Activated naive CD4-positive, alpha-beta T cell treated with anti-CD3 and anti-CD28 coated beads, Interleukin-2, amount 50 U/mL, for 24 hours (primary cell): ENCODE measurements around the gene RAB13.

Experiments used
- H3K27ac Mint-ChIP-seq: one replicate; pipeline ENCODE4 v1.8.0; 2021; ENCODE audit warnings: mild to moderate bottlenecking, mixed read lengths
- H3K27me3 Mint-ChIP-seq: one replicate; pipeline ENCODE4 v1.8.0; 2021; ENCODE audit warnings: mixed read lengths
- H3K36me3 Mint-ChIP-seq: one replicate; pipeline ENCODE4 v1.8.0; 2021; ENCODE audit warnings: mixed read lengths
- H3K4me1 Mint-ChIP-seq: one replicate; pipeline ENCODE4 v1.8.0; 2021; ENCODE audit warnings: mixed read lengths
- H3K4me3 Mint-ChIP-seq: one replicate; pipeline ENCODE4 v1.8.0; 2021; ENCODE audit warnings: mild to moderate bottlenecking, mixed read lengths
- H3K9me3 Mint-ChIP-seq: one replicate; pipeline ENCODE4 v1.8.0; 2021; ENCODE audit warnings: mixed read lengths

RAB13 gene

DNA sequence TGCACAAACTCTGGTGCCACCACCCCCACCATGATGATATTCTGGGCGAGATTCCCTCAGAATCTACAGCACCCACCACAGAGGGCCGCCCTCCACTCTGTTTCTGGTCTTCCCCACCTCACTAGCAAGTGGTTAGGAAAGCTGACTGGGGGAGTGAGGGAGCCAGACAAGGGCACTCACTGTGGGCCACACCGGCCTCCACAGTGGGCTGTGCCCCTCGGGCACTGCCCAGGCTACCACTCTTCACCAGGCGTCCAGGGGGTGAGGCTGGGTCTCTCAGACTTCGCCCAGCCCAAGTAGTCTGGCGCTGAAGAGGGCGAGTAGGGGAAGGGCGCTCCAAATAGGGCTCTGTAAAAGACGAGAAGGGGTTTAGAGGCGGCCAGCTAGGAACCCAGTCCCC, 52.2 kb downstream of the RAB13 start:
- Mint-ChIP-seq H3K36me3 (peaks cover 3% of the 10 kb centered on the region), H3K4me3 (no peak overlapping the region), H3K9me3 (no peaks in the 10 kb centered on the region), H3K27me3 (no peaks in the 10 kb centered on the region), H3K27ac (no peak overlapping the region), H3K4me1 (peaks cover 5% of the 10 kb centered on the region)

DNA sequence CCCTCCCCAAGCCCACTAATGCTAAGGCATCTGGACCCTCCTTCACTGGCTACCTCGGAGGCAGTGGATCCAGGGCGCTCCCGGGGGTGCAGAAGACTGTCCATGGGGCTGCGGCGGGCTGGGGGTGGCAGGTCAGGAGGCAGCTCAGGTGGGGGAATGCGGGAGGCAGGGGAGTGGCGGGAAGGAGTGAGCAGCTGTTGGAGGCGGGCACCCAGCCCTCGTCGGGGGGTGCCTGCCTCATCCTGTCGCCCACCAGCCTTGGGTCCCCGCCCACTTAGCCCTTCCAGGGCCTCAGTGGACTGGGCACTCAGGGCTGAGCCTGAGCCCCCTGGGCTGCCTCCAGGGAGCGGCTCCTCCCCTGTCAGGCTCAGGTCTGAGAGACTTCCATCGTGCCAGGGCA, 52.7 kb downstream of the RAB13 start:
- H3K4me1 Mint-ChIP-seq = peaks cover 10% of the 10 kb centered on the region
- no peaks in the 10 kb centered on the region for H3K9me3 Mint-ChIP-seq
- H3K27ac Mint-ChIP-seq = no peak overlapping the region
- H3K27me3 Mint-ChIP-seq = no peaks in the 10 kb centered on the region
- no peak overlapping the region for H3K4me3 Mint-ChIP-seq
- H3K36me3 Mint-ChIP-seq = peaks cover 3% of the 10 kb centered on the region

DNA sequence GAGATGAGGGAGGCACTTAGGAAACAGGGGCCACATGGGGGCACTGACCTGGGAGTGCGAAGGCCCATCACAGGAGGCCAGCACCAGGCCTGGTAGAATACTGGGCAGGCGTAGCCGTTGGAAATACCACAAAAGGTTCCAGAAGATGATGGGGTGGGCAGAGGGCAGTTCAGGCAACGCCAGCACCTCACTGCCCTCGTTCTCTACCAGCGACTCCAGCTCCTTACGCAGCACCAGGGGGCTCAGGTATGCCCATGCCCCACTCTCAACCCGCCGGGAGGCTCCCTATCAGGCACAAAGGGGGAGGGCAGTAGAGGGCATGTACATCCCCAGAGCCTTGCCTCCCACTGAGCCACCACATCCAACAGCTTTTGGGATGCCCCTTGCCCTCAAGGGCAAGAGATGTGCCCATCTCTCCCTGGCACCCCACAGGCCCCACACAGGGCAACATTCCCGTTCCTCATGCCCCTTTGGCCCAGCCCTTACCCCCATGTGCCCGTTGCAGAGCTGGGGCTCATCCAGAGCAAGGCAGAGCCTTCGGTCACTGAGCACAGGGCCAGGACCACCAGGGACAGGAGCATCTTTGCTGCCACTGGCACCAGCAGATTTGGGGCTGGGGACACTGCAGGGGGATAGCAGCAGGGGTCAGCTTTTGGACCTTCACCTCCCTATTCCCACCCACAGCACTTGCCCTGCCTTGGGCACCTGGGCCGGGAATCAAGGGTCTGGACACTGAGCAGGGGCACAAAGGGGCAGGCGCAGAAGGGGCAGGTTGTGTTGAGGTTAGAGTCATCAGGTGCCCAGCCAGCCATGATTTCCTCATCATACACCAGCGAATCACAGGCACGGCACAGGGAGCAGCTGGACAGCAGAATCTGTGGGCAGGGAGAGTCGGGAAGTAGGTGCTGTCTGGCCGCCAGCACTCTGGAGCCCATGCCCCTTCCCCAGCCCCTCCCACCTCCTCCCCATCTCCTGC, 53.7 kb downstream of the RAB13 start:
- peak overlapping the region; percentile 17 for H3K27ac Mint-ChIP-seq
- H3K4me1 Mint-ChIP-seq = peaks cover 16% of the 10 kb centered on the region
- no peak overlapping the region for H3K4me3 Mint-ChIP-seq
- peaks cover 3% of the 10 kb centered on the region for H3K36me3 Mint-ChIP-seq
- H3K9me3 Mint-ChIP-seq = no peaks in the 10 kb centered on the region
- no peaks in the 10 kb centered on the region for H3K27me3 Mint-ChIP-seq
